ENCODE data around the gene NFYA. TPM values are rescaled to one million over a fixed set of nuclear protein-coding genes. Genes with fewer than 3 reads are reported as not detected.

The NFYA gene
- total and polyA plus RNA-seq, 2 of the 13 experiments (the other 11 are each of a cell fraction or from before 2014, with no cell fraction given): 16.0 to 22.9 TPM

- peak; percentile 79; the same call in 1 of the 2 replicates for TF ChIP-seq TEAD2 (CRISPR knock-in tag; IDR thresholded peaks at IDR 0.05)
- no peak for TF ChIP-seq ZFAT (CRISPR knock-in tag; conservative IDR thresholded peaks at IDR 0.05)
- TF ChIP-seq PRDM15 (CRISPR knock-in tag; IDR thresholded peaks at IDR 0.05): peak; percentile 42; the same call in 1 of the 2 replicates
- TF ChIP-seq NPAS2 (CRISPR knock-in tag; IDR thresholded peaks at IDR 0.05; ENCODE audit: borderline replicate concordance): no peak
- peak; percentile 55; the same call in 1 of the 2 replicates for TF ChIP-seq ZSCAN21 (CRISPR knock-in tag; IDR thresholded peaks at IDR 0.05; ENCODE audit: borderline replicate concordance)
- TF ChIP-seq FOSL2 (CRISPR knock-in tag; IDR thresholded peaks at IDR 0.05): 0 out of 2 replicates have a peak, but pooled peaks have one; percentile 38
- TF ChIP-seq DR1 (CRISPR knock-in tag; IDR thresholded peaks at IDR 0.05): no peak
- TF ChIP-seq ZBTB1 (CRISPR knock-in tag; IDR thresholded peaks at IDR 0.05; ENCODE audit: borderline replicate concordance): no peak
- peak; percentile 67 for TF ChIP-seq RBM22 (optimal IDR thresholded peaks at IDR 0.05; ENCODE audit: low read length)
- TF ChIP-seq NBN (conservative IDR thresholded peaks at IDR 0.05): no peak
- TF ChIP-seq ZFYVE20 (CRISPR knock-in tag; IDR thresholded peaks at IDR 0.05; ENCODE audit: borderline replicate concordance, low read depth): 0 out of 2 replicates have a peak, but pooled peaks have one; percentile 47
- TF ChIP-seq JUND (CRISPR knock-in tag; IDR thresholded peaks at IDR 0.05): no peak
- TF ChIP-seq THAP8 (CRISPR knock-in tag; IDR thresholded peaks at IDR 0.05; ENCODE audit: borderline replicate concordance): peak; percentile 54; the same call in 1 of the 2 replicates
- TF ChIP-seq ZKSCAN1 (IDR thresholded peaks at IDR 0.05; ENCODE audit: low read length): no peak
- TF ChIP-seq PTBP1 (IDR thresholded peaks at IDR 0.05; ENCODE audit: low read depth, low read length, poor library complexity, severe bottlenecking): peak; percentile 29
- TF ChIP-seq TP53 (CRISPR knock-in tag; conservative IDR thresholded peaks at IDR 0.05): peak; percentile 73; the same call in 1 of the 2 replicates
- TF ChIP-seq SCMH1 (CRISPR knock-in tag; IDR thresholded peaks at IDR 0.05; ENCODE audit: borderline replicate concordance): no peak
- no peak for TF ChIP-seq MTA3 (CRISPR knock-in tag; IDR thresholded peaks at IDR 0.05)
- TF ChIP-seq CENPX (CRISPR knock-in tag; IDR thresholded peaks at IDR 0.05): no peak
- TF ChIP-seq AGO1 (IDR thresholded peaks at IDR 0.05; ENCODE audit: low read depth, low read length, poor library complexity, severe bottlenecking): peak; percentile 70
- TF ChIP-seq ZNF672 (CRISPR knock-in tag; IDR thresholded peaks at IDR 0.05): no peak
- TF ChIP-seq ZC3H4 (CRISPR knock-in tag; IDR thresholded peaks at IDR 0.05; ENCODE audit: borderline replicate concordance): no peak
- TF ChIP-seq RAD21 (CRISPR knock-in tag; IDR thresholded peaks at IDR 0.05): peak; percentile 99
- 0 out of 2 replicates have a peak, but pooled peaks have one; percentile 59 for TF ChIP-seq ZNF546 (CRISPR knock-in tag; conservative IDR thresholded peaks at IDR 0.05)
- no peak for TF ChIP-seq BORCS8-MEF2B (CRISPR knock-in tag; IDR thresholded peaks at IDR 0.05)
- TF ChIP-seq ZNF550 (CRISPR knock-in tag; IDR thresholded peaks at IDR 0.05; ENCODE audit: borderline replicate concordance): no peak
- TF ChIP-seq CHCHD3 (CRISPR knock-in tag; IDR thresholded peaks at IDR 0.05): peak; percentile 82; the same call in 1 of the 2 replicates
- no peak for TF ChIP-seq NFE2L2 (IDR thresholded peaks at IDR 0.05; ENCODE audit: low read length)
These were observed 44.8 kb upstream of the NFYA start (continued) for GRCh38 chr6:41027799-41028560.
